HG03095 (cell line): ENCODE data around the gene BLTP3A.
"Not testable (repeated sequence)": the region's sequence is repeated elsewhere in the genome, so short reads cannot be mapped to it uniquely, and the experiment has no call there.

ENCODE experiments used
- ATAC-seq: cut with Tn5 transposase; IDR thresholded peaks from one replicate; pipeline ENCODE4 v1.9.1; 2021; ENCODE audit warnings: moderate library complexity; ENCODE audit not compliant: unreplicated experiment

Gene BLTP3A

GRCh38 chr6:34791701-34792604 lies at the start of gene BLTP3A:
Gene BLTP3A, plus strand, starts transcription at chr6:34792083. Its CDS starts 168 bp downstream, at chr6:34792251.
- ATAC-seq = peak; percentile 78

- no peak for ATAC-seq
These were observed 49.8 kb upstream of the BLTP3A start for GRCh38 chr6:34742094-34742493.

GRCh38 chr6:34743625-34744293 lies 48.1 kb upstream of the BLTP3A start:
- ATAC-seq = no peak

- ATAC-seq = not testable (repeated sequence)
These were observed 47.6 kb upstream of the BLTP3A start for GRCh38 chr6:34744294-34744647.

GRCh38 chr6:34745277-34746103 lies 46.4 kb upstream of the BLTP3A start:
- ATAC-seq = no peak

GRCh38 chr6:34746104-34746846 lies 45.6 kb upstream of the BLTP3A start:
- no peak for ATAC-seq

GRCh38 chr6:34748757-34749156 lies 43.1 kb upstream of the BLTP3A start:
- ATAC-seq = no peak

GRCh38 chr6:34756513-34756856 lies 35.4 kb upstream of the BLTP3A start:
- not testable (repeated sequence) for ATAC-seq

- no peak for ATAC-seq
These were observed 34.1 kb upstream of the BLTP3A start for GRCh38 chr6:34757687-34758274.

GRCh38 chr6:34760108-34760507 lies 31.8 kb upstream of the BLTP3A start:
- ATAC-seq = no peak

- ATAC-seq = not testable (repeated sequence)
These were observed 30.2 kb upstream of the BLTP3A start for GRCh38 chr6:34761681-34762080.

- ATAC-seq = no peak
These were observed 23.7 kb upstream of the BLTP3A start for GRCh38 chr6:34768148-34768547.

- no peak for ATAC-seq
These were observed 20.2 kb upstream of the BLTP3A start for GRCh38 chr6:34771727-34772126.

- no peak for ATAC-seq
These were observed 18.9 kb upstream of the BLTP3A start for GRCh38 chr6:34772940-34773339.

- no peak for ATAC-seq
These were observed 18.0 kb upstream of the BLTP3A start for GRCh38 chr6:34773916-34774315.

GRCh38 chr6:34774967-34775366 lies 16.9 kb upstream of the BLTP3A start:
- ATAC-seq = no peak

- not testable (repeated sequence) for ATAC-seq
These were observed 6.5 kb upstream of the BLTP3A start for GRCh38 chr6:34785375-34785774.

GRCh38 chr6:34787152-34787551 lies 4.7 kb upstream of the BLTP3A start:
- not testable (repeated sequence) for ATAC-seq

- no peak for ATAC-seq
These were observed 3.8 kb upstream of the BLTP3A start for GRCh38 chr6:34788111-34788510.

GRCh38 chr6:34791164-34791700 lies 651 bp upstream of the BLTP3A start:
- peak; percentile 17 for ATAC-seq
